ENCODE data around the gene C1orf210.

C1orf210 gene

DNA sequence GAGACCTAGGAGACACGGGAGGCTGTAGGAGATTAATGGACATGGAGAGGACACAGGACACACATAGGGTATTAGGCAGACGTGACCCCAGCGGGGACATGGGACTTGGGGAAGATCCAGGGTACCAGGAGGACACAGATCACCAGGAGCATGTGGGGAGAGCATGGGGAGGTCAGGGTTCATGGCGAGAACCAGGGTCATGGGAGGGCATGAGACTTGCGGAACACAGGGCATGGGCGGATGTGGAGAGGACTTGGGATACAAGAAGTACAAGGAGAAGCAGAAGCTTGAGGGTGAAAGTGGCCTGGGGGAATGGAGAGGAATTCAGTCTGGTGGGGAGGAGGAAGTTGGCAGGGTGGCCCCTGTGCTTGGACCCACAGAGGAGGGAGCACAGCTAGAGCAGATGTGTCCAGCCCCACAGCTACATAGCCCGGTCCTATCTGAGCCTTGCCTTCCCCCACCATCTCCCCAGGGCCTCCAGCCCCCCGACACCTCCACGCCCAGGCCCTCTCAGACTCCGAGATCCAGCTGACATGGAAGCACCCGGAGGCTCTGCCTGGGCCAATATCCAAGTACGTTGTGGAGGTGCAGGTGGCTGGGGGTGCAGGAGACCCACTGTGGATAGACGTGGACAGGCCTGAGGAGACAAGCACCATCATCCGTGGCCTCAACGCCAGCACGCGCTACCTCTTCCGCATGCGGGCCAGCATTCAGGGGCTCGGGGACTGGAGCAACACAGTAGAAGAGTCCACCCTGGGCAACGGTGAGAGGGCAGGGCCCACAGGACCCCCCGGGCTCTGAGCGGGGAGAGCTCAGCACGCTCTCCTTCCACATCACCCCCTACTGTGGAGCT lies 27.5 kb upstream of the C1orf210 start:
- Histone ChIP-seq H3K9me3 (ENCODE audit: control insufficient read depth, insufficient read depth, low read length) (no peaks in the 10 kb centered on the region), H3K4me1 (ENCODE audit: control insufficient read depth, low read length) (no peaks in the 10 kb centered on the region), H3K4me3 (ENCODE audit: low read length) (no peak overlapping the region), H3K27ac (ENCODE audit: low read depth, low read length) (no peak overlapping the region), H3K36me3 (ENCODE audit: control insufficient read depth, low read length) (no peaks in the 10 kb centered on the region), H3F3A (ENCODE audit: control insufficient read depth, insufficient read depth) (no peaks in the 10 kb centered on the region), H4K20me1 (ENCODE audit: control insufficient read depth, insufficient read depth, low read depth, low read length) (no peaks in the 10 kb centered on the region), H3K9me2 (replicated peaks; ENCODE audit: control insufficient read depth, low read length) (no peaks in the 10 kb centered on the region), H3K79me2 (ENCODE audit: control insufficient read depth, low read length) (no peaks in the 10 kb centered on the region), H3K4me2 (ENCODE audit: low read length) (no peak overlapping the region), H3K27me3 (ENCODE audit: control insufficient read depth, low read length) (no peaks in the 10 kb centered on the region)
- no peak for TF ChIP-seq EZH2phosphoT487 (IDR thresholded peaks at IDR 0.05; ENCODE audit: borderline replicate concordance, low read length)
- TF ChIP-seq, protein P1, sequence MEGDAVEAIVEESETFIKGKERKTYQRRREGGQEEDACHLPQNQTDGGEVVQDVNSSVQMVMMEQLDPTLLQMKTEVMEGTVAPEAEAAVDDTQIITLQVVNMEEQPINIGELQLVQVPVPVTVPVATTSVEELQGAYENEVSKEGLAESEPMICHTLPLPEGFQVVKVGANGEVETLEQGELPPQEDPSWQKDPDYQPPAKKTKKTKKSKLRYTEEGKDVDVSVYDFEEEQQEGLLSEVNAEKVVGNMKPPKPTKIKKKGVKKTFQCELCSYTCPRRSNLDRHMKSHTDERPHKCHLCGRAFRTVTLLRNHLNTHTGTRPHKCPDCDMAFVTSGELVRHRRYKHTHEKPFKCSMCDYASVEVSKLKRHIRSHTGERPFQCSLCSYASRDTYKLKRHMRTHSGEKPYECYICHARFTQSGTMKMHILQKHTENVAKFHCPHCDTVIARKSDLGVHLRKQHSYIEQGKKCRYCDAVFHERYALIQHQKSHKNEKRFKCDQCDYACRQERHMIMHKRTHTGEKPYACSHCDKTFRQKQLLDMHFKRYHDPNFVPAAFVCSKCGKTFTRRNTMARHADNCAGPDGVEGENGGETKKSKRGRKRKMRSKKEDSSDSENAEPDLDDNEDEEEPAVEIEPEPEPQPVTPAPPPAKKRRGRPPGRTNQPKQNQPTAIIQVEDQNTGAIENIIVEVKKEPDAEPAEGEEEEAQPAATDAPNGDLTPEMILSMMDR (IDR thresholded peaks at IDR 0.05; ENCODE audit: low read depth, low read length, poor library complexity, severe bottlenecking) = no peak

DNA sequence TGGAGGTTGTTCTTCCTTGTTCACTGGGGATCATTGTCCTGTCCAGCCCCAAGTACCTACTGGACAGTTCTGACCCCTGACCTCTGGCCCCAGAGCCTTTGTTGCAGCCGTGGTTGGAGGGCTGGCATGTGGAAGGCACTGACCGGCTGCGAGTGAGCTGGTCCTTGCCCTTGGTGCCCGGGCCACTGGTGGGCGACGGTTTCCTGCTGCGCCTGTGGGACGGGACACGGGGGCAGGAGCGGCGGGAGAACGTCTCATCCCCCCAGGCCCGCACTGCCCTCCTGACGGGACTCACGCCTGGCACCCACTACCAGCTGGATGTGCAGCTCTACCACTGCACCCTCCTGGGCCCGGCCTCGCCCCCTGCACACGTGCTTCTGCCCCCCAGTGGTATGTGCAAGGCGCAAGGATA lies 26.8 kb upstream of the C1orf210 start:
- Histone ChIP-seq H3F3A (ENCODE audit: control insufficient read depth, insufficient read depth) (no peaks in the 10 kb centered on the region), H3K27me3 (ENCODE audit: control insufficient read depth, low read length) (no peaks in the 10 kb centered on the region), H3K27ac (ENCODE audit: low read depth, low read length) (no peak overlapping the region), H3K9me2 (replicated peaks; ENCODE audit: control insufficient read depth, low read length) (no peaks in the 10 kb centered on the region), H4K20me1 (ENCODE audit: control insufficient read depth, insufficient read depth, low read depth, low read length) (no peaks in the 10 kb centered on the region), H3K79me2 (ENCODE audit: control insufficient read depth, low read length) (no peaks in the 10 kb centered on the region), H3K9me3 (ENCODE audit: control insufficient read depth, insufficient read depth, low read length) (no peaks in the 10 kb centered on the region), H3K4me3 (ENCODE audit: low read length) (no peak overlapping the region), H3K4me2 (ENCODE audit: low read length) (no peak overlapping the region), H3K36me3 (ENCODE audit: control insufficient read depth, low read length) (no peaks in the 10 kb centered on the region), H3K4me1 (ENCODE audit: control insufficient read depth, low read length) (no peaks in the 10 kb centered on the region)
- TF ChIP-seq, protein P1 (IDR thresholded peaks at IDR 0.05; ENCODE audit: low read depth, low read length, poor library complexity, severe bottlenecking) = no peak
- TF ChIP-seq EZH2phosphoT487 (IDR thresholded peaks at IDR 0.05; ENCODE audit: borderline replicate concordance, low read length) = no peak

GRCh38 chr1:43311521-43311920 lies 26.1 kb upstream of the C1orf210 start:
- Histone ChIP-seq H3K4me1 (ENCODE audit: control insufficient read depth, low read length) (no peaks in the 10 kb centered on the region), H3K4me3 (ENCODE audit: low read length) (no peak overlapping the region), H3K9me3 (ENCODE audit: control insufficient read depth, insufficient read depth, low read length) (no peaks in the 10 kb centered on the region), H3K4me2 (ENCODE audit: low read length) (no peak overlapping the region), H3K79me2 (ENCODE audit: control insufficient read depth, low read length) (no peaks in the 10 kb centered on the region), H4K20me1 (ENCODE audit: control insufficient read depth, insufficient read depth, low read depth, low read length) (no peaks in the 10 kb centered on the region), H3K27ac (ENCODE audit: low read depth, low read length) (no peak overlapping the region), H3F3A (ENCODE audit: control insufficient read depth, insufficient read depth) (no peaks in the 10 kb centered on the region), H3K36me3 (ENCODE audit: control insufficient read depth, low read length) (no peaks in the 10 kb centered on the region), H3K27me3 (ENCODE audit: control insufficient read depth, low read length) (no peaks in the 10 kb centered on the region), H3K9me2 (replicated peaks; ENCODE audit: control insufficient read depth, low read length) (no peaks in the 10 kb centered on the region)
- TF ChIP-seq, protein P1 (IDR thresholded peaks at IDR 0.05; ENCODE audit: low read depth, low read length, poor library complexity, severe bottlenecking) = no peak
- no peak for TF ChIP-seq EZH2phosphoT487 (IDR thresholded peaks at IDR 0.05; ENCODE audit: borderline replicate concordance, low read length)

Measured in DOHH2 (cell line).